Subcutaneous adipose tissue (tissue), 4 donors: Measurements from ENCODE around the gene PLCB2. TPM values are rescaled to one million over a fixed set of nuclear protein-coding genes. Genes with fewer than 3 reads are reported as not detected.

Source experiments
- total RNA-seq, 4 donors: library from RNA; depleted of rRNA; stranded (reverse); fragments of >200 nt; gene quantifications; one replicate each; pipeline ENCODE4 v1.1.0, GENCODE V29; 2016
- TF ChIP-seq, protein P1 (sequence below): fragments of 450-650 bp; IDR thresholded peaks from one replicate; pipeline ENCODE4 v1.5.1; 2016; ENCODE audit warnings: low read depth, mild to moderate bottlenecking, control low read depth, antibody characterized with exemption, moderate library complexity

Gene PLCB2
- total RNA-seq, 4 donors from 2014 or later, result 13.8 to 69.7 (median 20.2) TPM

GRCh38 chr15:40287505-40287904, 20.2 kb downstream of the PLCB2 start:
- TF ChIP-seq, protein P1, sequence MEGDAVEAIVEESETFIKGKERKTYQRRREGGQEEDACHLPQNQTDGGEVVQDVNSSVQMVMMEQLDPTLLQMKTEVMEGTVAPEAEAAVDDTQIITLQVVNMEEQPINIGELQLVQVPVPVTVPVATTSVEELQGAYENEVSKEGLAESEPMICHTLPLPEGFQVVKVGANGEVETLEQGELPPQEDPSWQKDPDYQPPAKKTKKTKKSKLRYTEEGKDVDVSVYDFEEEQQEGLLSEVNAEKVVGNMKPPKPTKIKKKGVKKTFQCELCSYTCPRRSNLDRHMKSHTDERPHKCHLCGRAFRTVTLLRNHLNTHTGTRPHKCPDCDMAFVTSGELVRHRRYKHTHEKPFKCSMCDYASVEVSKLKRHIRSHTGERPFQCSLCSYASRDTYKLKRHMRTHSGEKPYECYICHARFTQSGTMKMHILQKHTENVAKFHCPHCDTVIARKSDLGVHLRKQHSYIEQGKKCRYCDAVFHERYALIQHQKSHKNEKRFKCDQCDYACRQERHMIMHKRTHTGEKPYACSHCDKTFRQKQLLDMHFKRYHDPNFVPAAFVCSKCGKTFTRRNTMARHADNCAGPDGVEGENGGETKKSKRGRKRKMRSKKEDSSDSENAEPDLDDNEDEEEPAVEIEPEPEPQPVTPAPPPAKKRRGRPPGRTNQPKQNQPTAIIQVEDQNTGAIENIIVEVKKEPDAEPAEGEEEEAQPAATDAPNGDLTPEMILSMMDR, result no peak

GRCh38 chr15:40286794-40287193, 20.9 kb downstream of the PLCB2 start:
- TF ChIP-seq, protein P1, result no peak

DNA sequence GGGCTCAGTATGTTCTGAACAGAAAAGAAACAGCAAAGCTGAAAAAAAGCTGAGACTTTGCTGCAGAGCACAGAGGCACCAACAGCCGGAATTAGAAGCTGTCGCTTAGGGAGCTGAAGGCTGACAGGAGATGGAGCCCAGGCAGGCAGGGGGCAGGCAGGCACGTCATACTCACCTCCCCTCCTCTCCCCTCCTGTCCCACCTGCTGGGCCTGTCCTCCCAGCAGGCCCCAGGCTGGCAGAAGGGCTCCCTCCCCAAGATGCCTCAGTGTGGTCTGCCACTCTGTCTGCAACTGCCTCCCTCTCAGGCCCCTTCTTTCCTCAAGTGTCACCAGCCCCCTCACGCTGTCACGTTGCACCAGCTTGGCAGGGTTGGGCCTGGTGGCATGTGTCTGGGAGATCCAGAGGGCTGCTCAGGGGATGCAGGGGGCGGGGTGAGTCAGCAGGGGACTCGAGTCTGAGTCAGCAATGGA, 21.6 kb downstream of the PLCB2 start:
- TF ChIP-seq, protein P1, result no peak

DNA sequence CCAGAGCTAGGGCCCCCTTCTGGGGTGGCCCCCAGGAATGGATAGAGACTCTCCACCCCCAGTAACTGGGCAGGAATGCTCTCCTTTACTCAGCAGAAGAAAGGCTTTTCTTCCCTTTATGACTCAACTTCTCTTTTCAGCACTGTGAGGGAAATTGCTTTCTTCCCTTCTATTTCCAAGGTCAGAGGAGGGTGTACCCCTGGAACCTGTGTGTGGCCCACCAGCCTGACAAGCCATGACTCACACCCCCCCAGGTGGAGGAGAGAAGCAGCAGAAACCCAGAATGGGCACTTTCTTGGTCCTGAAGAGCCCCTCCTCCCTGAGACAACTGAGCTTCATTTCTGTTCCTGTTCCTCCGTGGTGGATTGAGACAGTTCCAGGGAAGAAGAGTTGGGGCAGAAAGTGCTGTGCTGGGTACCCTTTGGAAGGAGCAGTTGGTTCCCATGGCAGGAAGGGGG, 22.2 kb downstream of the PLCB2 start:
- TF ChIP-seq, protein P1, result no peak

DNA sequence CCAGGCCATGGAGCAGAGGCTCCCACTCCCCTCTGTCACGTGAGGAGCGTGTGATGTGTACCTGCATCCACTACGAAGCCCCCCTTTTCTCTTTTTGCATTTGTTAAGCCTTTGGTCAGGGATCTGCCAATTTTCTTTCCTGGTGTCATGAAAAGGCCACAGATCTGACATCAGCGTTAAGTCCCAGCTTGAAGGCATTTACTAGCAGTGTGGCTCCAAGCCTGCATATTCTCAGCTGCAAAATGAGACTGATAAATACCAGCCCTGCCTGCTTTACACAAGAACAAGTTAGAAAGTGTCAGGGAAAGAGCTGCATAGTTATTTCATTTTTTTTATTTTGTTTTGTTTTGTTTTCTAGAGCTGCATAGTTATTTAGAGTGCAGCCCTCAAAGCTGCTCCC, 22.6 kb downstream of the PLCB2 start:
- TF ChIP-seq, protein P1, result no peak

GRCh38 chr15:40283615-40284300, 24.0 kb downstream of the PLCB2 start:
- TF ChIP-seq, protein P1, result no peak

- TF ChIP-seq, protein P1, result no peak
Measured at GRCh38 chr15:40282869-40283614, 24.7 kb downstream of the PLCB2 start, which contains the start of gene ANKRD63. Gene ANKRD63, minus strand, starts transcription at chr15:40283064. Its CDS starts 478 bp downstream, at chr15:40282586.
